NT2/D1 (cell line): ENCODE measurements around the gene PHACTR4.

Source experiments
- SUZ12 ChIP-seq: IDR thresholded peaks from 2 replicates; pipeline ENCODE4 v1.6.1; 2011; ENCODE audit not compliant: insufficient read length, insufficient read depth; ENCODE audit errors: extremely low read depth
- YY1 ChIP-seq: IDR thresholded peaks from 2 replicates; pipeline ENCODE4 v1.6.1; 2011; ENCODE audit not compliant: insufficient read length, insufficient read depth
- ZNF274 ChIP-seq: IDR thresholded peaks from 2 replicates; pipeline ENCODE4 v1.6.1; 2011; ENCODE audit warnings: mild to moderate bottlenecking, low read depth, low read length

GRCh38 chr1:28548318-28548717 is 178.8 kb downstream of the PHACTR4 start:
- TF ChIP-seq SUZ12, result no peak
- no peak for TF ChIP-seq YY1
- no peak for TF ChIP-seq ZNF274
